Measurements from ENCODE around the gene ENAH. TPM values are rescaled to one million over a fixed set of nuclear protein-coding genes. Genes with fewer than 3 reads are reported as not detected.

The ENAH gene
- total and polyA plus RNA-seq, 9 of the 15 experiments (the other 6 are each of a cell fraction or from before 2014, with no cell fraction given) = 0.03 to 1.2 (median 0.15) TPM

- TF ChIP-seq KDM1A (IDR thresholded peaks at IDR 0.05) = peak in 1 of 2 experiments; percentile 71; a peak in 3 of 4 replicates
- TF ChIP-seq NFRKB (IDR thresholded peaks at IDR 0.05; ENCODE audit: low read depth) = no peak
- TF ChIP-seq BCOR (IDR thresholded peaks at IDR 0.05) = peak; percentile 93
- TF ChIP-seq ZNF41 (CRISPR knock-in tag; conservative IDR thresholded peaks at IDR 0.05) = no peak
- peak; percentile 60 for TF ChIP-seq RBM25 (IDR thresholded peaks at IDR 0.05; ENCODE audit: low read depth, low read length, severe bottlenecking)
- no peak for TF ChIP-seq HDAC3 (IDR thresholded peaks at IDR 0.05; ENCODE audit: borderline replicate concordance, partially characterized antibody)
- no peak for TF ChIP-seq TRIM24 (IDR thresholded peaks at IDR 0.05)
Observed at GRCh38 chr1:225450491-225451191, 202.3 kb downstream of the ENAH start (continued).

GRCh38 chr1:225449774-225450173 lies 203.1 kb downstream of the ENAH start:
- no peak overlapping the region for H2AFZ ChIP-seq (ENCODE audit: low read depth, low read length)
- no peak for TF ChIP-seq ZNF165 (CRISPR knock-in tag; IDR thresholded peaks at IDR 0.05; ENCODE audit: borderline replicate concordance)
- no peak for TF ChIP-seq FOXK1 (CRISPR knock-in tag; IDR thresholded peaks at IDR 0.05; ENCODE audit: borderline replicate concordance)
- no peak for TF ChIP-seq ELK3 (CRISPR knock-in tag; IDR thresholded peaks at IDR 0.05)
- no peak for TF ChIP-seq SREBF2 (CRISPR knock-in tag; IDR thresholded peaks at IDR 0.05)
- no peak for TF ChIP-seq MED1 (CRISPR knock-in tag; IDR thresholded peaks at IDR 0.05; ENCODE audit: borderline replicate concordance)
- TF ChIP-seq NFXL1 (CRISPR knock-in tag; IDR thresholded peaks at IDR 0.05) = no peak
- no peak for TF ChIP-seq POLR3A (IDR thresholded peaks at IDR 0.05; ENCODE audit: borderline replicate concordance, extremely low read depth, insufficient read depth, insufficient read length)
- no peak for TF ChIP-seq HOMEZ (CRISPR knock-in tag; IDR thresholded peaks at IDR 0.05)
- no peak for TF ChIP-seq PML (IDR thresholded peaks at IDR 0.05; ENCODE audit: low read length)
- no peak for TF ChIP-seq FOSL1 (tag; conservative IDR thresholded peaks at IDR 0.05)
- no peak for TF ChIP-seq NFIX (CRISPR knock-in tag; IDR thresholded peaks at IDR 0.05; ENCODE audit: low read depth)
- no peak for TF ChIP-seq MTF1 (CRISPR knock-in tag; IDR thresholded peaks at IDR 0.05; ENCODE audit: borderline replicate concordance)
- TF ChIP-seq ZNF696 (CRISPR knock-in tag; conservative IDR thresholded peaks at IDR 0.05) = no peak

More at GRCh38 chr1:225449774-225450173, 203.1 kb downstream of the ENAH start:
- no peak overlapping the region for H3K4me2 ChIP-seq (ENCODE audit: insufficient read depth, low read length)
- in situ Hi-C loops (cut with MboI) = no loop called here
- no peak overlapping the region for H3K4me3 ChIP-seq
- no peaks in the 10 kb centered on the region for H3K9me1 ChIP-seq (ENCODE audit: control insufficient read depth, insufficient read depth, low read length)
- H3K27me3 ChIP-seq (ENCODE audit: control insufficient read depth in 2 of 2, insufficient read depth in 2 of 2, low read length in 2 of 2) = no peaks in the 10 kb centered on the region
- H3K79me2 ChIP-seq (ENCODE audit: control insufficient read depth, insufficient read depth, low read length) = no peaks in the 10 kb centered on the region
- ChIA-PET POLR2A (interaction anchor here (1.4 kb wide), 1 partner anchor 11 kb away, joined by 3 read pairs; no protein-coding TSS in a partner anchor), CTCF (ENCODE audit: low intra/inter-chr PET ratio) (no interaction called here)
- H3K27ac ChIP-seq (ENCODE audit: extremely low read depth, low read depth, low read length) = no peak overlapping the region
- H3K4me1 ChIP-seq (replicated peaks in 1 of 2; ENCODE audit: control insufficient read depth in 2 of 2, insufficient read depth in 2 of 2, low read length in 2 of 2) = peaks cover 16 to 18% of the 10 kb centered on the region in 2 experiments
- ATAC-seq (no peak), FAIRE-seq (no peak), DNase-seq (ENCODE audit: extremely low read depth in 1 of 4, low spot score in 3 of 4) (no peak)
- H3K9me3 ChIP-seq (replicated peaks; ENCODE audit: control insufficient read depth, insufficient read depth, low read depth, low read length) = no peaks in the 10 kb centered on the region
- 71% methylated on average over 5 of the region's 5 CpGs for WGBS (ENCODE audit: insufficient coverage, low coverage, missing lambda C conversion rate)
- no peaks in the 10 kb centered on the region for H4K20me1 ChIP-seq (replicated peaks; ENCODE audit: control insufficient read depth, insufficient read depth, low read length)
- no TSS peak for BruUV-seq (replicated peaks)
- H3K9ac ChIP-seq (ENCODE audit: insufficient read depth in 1 of 2, low read depth in 2 of 2, low read length in 2 of 2) = no peak overlapping the region; a peak in 1 of 4 replicates
- intact Hi-C loops (cut with micrococcal nuclease) = loop anchor here (5.0 kb wide), 1 partner anchor 858 kb away; the partner anchor contains the start of gene LIN9
- H3K36me3 ChIP-seq (ENCODE audit: control insufficient read depth, insufficient read depth, low read length) = no peaks in the 10 kb centered on the region
